GM12892 (cell line): ENCODE measurements around the gene LIFR.

ENCODE experiments used
- POLR2A ChIP-seq: IDR thresholded peaks from 2 replicates; pipeline ENCODE4 v1.6.1; 2011; ENCODE audit warnings: low read depth, low read length, control low read depth
- POLR2AphosphoS5 ChIP-seq: IDR thresholded peaks from 2 replicates; pipeline ENCODE4 v1.6.1; 2011; ENCODE audit warnings: low read depth, low read length, control low read depth
- TAF1 ChIP-seq: IDR thresholded peaks from 2 replicates; pipeline ENCODE4 v1.6.1; 2011; ENCODE audit warnings: low read depth, mild to moderate bottlenecking, control low read depth, low read length, borderline replicate concordance

DNA sequence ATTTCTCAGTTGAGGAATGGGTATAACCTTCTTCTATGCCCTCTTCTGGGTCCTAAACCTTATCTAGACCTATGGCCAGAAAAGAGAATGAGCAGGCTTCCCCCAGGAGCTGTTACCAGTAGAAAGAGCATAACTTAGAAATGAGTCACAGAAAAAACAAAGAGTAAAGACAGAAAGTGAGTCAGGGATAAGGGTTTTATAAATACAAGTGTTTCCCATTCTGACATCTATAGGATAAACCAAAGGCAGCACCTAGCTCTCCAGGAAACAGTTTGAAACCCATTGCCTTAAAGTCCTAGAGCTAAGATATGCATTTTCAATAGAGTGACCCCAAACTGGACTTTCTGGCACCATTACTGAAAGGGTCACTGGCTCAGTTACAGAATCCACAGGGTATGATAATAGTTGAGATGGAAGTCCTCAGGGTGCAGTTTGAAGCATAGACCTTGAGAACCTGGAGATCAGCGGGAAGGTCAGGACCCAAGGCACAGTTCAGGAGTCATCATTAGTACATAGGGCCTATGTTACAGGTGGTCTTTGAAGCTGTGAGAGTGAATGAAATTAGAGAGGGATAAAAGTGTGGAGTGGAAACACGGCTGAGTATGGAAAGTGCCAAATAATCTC lies 42.7 kb upstream of the LIFR start:
- no peak for TF ChIP-seq TAF1
- TF ChIP-seq POLR2A, result no peak
- TF ChIP-seq POLR2AphosphoS5, result no peak
